H1 (cell line): ENCODE data around the gene ATPAF2. TPM values are rescaled to one million over a fixed set of nuclear protein-coding genes. Genes with fewer than 3 reads are reported as not detected.

Experiments
- CTBP2 ChIP-seq: IDR thresholded peaks from 2 replicates; pipeline ENCODE4 v1.7.0; 2011; ENCODE audit warnings: borderline replicate concordance, mild to moderate bottlenecking, moderate library complexity, mixed read lengths, low read length; ENCODE audit not compliant: insufficient read depth, insufficient read length
- GTF2F1 ChIP-seq: IDR thresholded peaks from 2 replicates; pipeline ENCODE4 v1.6.1; 2012; ENCODE audit warnings: low read depth, low read length, improper control_type of control experiment, borderline replicate concordance
- SP2 ChIP-seq: IDR thresholded peaks from 2 replicates; pipeline ENCODE4 v1.6.1; 2012; ENCODE audit warnings: mild to moderate bottlenecking, low read length, inconsistent platforms
- SP4 ChIP-seq: IDR thresholded peaks from 2 replicates; pipeline ENCODE4 v1.6.1; 2012; ENCODE audit warnings: low read length, inconsistent platforms
- polyA plus RNA-seq, 7 experiments: library from polyadenylated mRNA; depleted of rRNA in 3 of 7; stranded (reverse) in 5 of 7; unstranded in 2 of 7; fragments of >200 nt in 5 of 7; fragments of 200-250 nt in 2 of 7; gene quantifications; 1 replicate in 5 of 7; 2 replicates in 1 of 7; 4 replicates in 1 of 7; pipeline versions ENCODE4 v1.2.1 to v1.2.3, GENCODE V29; 2011 to 2013; ENCODE audit warnings: missing spikeins in 2 of 7, mixed read lengths in 2 of 7
- total RNA-seq: library from RNA; stranded (reverse); fragmentation: NEBNext Ultra II Directional; extraction: Animal tissue kit (Norgen Biotek cat#: 25700); gene quantifications from 2 replicates; pipeline ENCODE4 v1.2.1, GENCODE V29; 2021

Gene ATPAF2
- total and polyA plus RNA-seq, 2 of the 8 experiments (the other 6 are each of a cell fraction or from before 2014, with no cell fraction given), result 19.6 to 22.9 TPM

- TF ChIP-seq SP2, result no peak
- TF ChIP-seq SP4, result no peak
- no peak for TF ChIP-seq CTBP2
- TF ChIP-seq GTF2F1, result no peak
These were observed 36.8 kb downstream of the ATPAF2 start (continued) for GRCh38 chr17:18002171-18002570.
